GM19468 (cell line): Measurements from ENCODE around the gene CSRNP3.

Source experiments
- ATAC-seq: cut with Tn5 transposase; IDR thresholded peaks from one replicate; pipeline ENCODE4 v1.9.1; 2021; ENCODE audit warnings: mild to moderate bottlenecking, moderate library complexity, moderate number of reproducible peaks; ENCODE audit not compliant: unreplicated experiment; ENCODE audit errors: extremely low read depth

CSRNP3 gene

GRCh38 chr2:165467921-165468320 is 1.6 kb upstream of the CSRNP3 start:
- no peak for ATAC-seq

DNA sequence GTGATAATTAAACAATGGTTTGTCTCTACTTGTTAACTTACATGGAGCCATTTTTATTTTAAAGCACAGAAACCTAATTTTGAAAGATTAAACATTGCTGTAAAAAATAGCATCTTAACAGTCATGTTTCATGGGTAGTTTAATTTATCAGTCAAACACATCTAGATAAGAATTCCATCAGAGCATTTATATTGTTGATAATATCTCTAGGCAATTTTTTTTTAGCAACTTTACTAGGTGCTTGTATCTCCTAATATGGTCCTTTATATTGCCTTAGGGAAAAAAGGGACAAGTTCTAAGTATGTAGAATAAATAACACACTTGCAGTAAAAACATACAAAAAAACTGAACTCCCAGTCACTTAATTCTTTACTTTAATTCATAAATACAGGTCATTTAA is 863 bp downstream of the CSRNP3 start:
- ATAC-seq, result no peak

GRCh38 chr2:165471349-165471950 is 2.0 kb downstream of the CSRNP3 start:
- ATAC-seq, result no peak

- ATAC-seq, result no peak
Observed at GRCh38 chr2:165472922-165473321, 3.4 kb downstream of the CSRNP3 start.

DNA sequence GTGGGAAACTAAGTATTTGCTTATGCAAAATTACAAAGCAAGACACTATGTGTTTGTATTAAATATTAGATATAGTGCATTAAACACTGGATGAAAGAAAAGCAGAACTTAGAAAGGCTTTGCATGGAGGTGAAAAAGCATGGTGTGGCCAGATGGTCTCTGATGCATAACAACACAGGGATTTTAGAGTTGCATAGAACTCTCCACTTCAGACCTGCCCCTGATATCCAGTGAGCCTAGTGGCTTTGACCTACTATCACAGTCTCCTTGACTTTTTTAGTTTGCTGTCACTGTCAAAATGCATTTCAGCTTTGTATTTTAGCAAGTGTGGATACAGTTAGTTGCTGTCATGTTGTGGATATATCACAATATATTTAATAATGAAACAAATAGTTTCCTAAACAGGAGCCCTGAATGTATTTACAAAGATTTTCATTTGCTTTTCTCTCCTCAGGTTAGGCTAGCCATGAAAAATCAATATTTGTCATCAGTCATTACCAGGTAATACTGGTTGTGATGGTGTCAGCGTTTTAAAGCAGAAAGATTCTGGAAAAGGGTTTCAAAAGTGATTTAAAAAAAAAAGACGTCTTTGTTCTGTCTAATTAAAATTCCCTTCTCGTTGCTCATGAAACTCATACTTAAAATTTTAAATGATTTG is 5.2 kb downstream of the CSRNP3 start:
- ATAC-seq, result no peak

GRCh38 chr2:165475277-165476004 is 5.9 kb downstream of the CSRNP3 start:
- no peak for ATAC-seq

DNA sequence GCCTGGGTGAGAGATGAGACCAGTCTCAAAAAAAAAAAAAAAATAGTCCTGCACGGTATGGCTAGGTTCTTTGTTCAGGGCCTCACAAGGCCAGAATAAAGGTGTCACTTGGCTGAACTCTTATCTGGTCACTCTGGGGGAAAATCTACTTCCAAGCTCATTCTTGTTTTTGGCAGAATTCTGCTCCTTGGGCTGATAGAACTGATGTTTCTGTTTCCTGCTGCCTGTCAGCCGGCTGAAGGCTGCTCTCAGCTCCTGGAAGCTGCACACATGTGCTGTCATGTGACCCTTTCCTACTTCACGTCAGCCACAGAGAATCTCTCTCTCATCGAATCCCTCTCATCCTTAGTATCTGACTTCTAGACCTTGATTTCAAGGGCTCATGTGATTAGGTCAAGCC is 10.4 kb downstream of the CSRNP3 start:
- no peak for ATAC-seq

DNA sequence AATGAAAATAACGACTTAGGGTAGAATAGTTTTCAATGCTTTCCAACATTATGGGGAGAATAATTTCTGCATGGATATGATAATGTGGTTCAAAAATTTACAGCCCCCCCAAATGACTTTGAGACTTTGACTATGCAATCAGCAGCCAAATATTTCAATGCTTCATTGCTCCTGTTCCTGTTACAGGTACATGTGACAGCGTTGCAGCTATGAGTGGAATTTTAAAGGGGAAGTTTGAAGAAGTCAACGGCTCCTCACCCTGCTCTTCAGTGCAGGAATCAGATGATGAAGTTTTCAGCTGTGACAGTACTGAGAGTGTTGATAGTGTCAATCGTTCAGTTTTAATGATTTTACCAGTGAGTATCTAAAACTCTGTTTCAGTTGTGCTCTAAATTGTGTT is 25.1 kb downstream of the CSRNP3 start:
- no peak for ATAC-seq

GRCh38 chr2:165497659-165498317 is 28.3 kb downstream of the CSRNP3 start:
- ATAC-seq, result no peak

GRCh38 chr2:165499131-165499530 is 29.6 kb downstream of the CSRNP3 start:
- no peak for ATAC-seq

DNA sequence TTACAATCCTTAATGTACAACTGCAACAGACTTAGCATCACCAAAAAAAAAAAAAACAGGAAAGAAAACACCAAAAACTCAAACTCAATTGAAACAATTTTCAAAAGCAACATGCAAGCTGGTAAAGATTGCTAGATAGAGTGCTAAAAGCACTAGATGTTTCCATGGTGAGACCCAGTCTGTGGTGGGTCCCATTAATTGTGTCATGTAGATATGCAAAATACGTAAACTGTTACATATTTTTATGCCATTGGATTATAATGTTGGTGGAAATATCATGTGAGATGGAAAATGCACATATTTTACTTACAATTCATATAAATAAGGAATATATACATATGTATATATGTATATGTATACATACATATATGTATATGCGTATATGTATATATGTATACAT is 30.5 kb downstream of the CSRNP3 start:
- no peak for ATAC-seq

GRCh38 chr2:165500816-165501215 is 31.3 kb downstream of the CSRNP3 start:
- no peak for ATAC-seq

DNA sequence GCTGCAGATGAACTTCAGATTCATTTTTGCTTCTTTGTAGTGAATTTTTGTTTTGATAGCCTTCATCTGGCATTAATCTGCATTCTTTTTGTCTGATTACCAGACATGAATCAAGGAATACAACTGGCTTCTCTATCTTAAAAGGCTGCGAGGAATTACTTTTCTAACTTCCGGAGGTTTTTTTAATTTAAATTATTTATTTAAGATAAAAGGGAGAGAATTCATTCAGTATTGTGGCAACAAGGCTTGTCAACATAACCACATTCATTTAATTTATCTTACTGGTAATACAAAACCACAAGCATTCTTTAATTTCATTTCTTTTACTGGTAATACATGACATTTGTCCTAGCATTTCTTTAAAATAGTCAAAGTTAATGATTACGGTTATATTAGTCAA is 36.0 kb downstream of the CSRNP3 start:
- no peak for ATAC-seq

- ATAC-seq, result no peak
Observed at GRCh38 chr2:165508927-165509326, 39.4 kb downstream of the CSRNP3 start.

- ATAC-seq, result no peak
Observed at GRCh38 chr2:165513479-165513878, 44.0 kb downstream of the CSRNP3 start.

DNA sequence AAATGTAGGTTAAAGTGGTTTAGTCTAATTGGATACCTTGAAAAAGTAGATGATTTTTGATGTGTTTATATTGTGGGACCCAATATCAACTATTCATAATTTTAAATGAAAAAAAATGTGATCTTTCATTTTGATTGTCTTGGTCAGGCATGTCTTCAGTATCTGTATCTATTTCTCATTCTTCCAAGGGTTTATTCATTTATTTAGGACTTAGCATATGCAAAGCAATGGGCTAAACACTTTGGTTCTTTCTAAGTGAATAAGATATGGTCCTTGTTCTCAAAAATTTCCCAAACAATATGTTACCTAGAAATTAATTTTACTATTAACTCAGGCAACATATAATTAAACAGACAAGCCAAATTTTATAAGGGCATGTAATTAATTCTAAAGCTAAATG is 49.1 kb downstream of the CSRNP3 start:
- ATAC-seq, result no peak

DNA sequence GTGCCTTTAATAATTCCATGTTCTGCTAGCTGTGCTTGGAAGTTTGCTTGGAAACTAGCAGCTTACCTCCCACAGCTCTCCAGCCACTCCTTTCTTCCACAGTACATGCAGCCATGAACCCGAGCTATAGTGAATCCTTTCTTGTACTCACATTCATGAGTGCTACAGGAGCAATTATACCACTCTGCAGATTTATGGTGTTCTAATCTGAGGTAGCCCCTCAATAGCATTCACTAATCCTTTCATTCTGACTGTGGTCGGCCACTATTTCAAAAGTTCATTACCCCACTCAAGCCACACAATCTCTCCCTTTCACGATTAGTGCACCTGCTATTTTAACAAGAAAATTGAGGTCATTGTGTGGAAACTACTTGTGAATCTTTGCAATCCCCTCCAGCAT is 53.2 kb downstream of the CSRNP3 start:
- no peak for ATAC-seq

- no peak for ATAC-seq
Observed at GRCh38 chr2:165524720-165525119, 55.2 kb downstream of the CSRNP3 start.

GRCh38 chr2:165528691-165529090 is 59.2 kb downstream of the CSRNP3 start:
- no peak for ATAC-seq

- ATAC-seq, result no peak
Observed at GRCh38 chr2:165529130-165529529, 59.6 kb downstream of the CSRNP3 start.

GRCh38 chr2:165533331-165533730 is 63.8 kb downstream of the CSRNP3 start:
- no peak for ATAC-seq
